CD4-positive, alpha-beta T cell (primary cell): ENCODE results near the gene ROR1. TPM values are rescaled to one million over a fixed set of nuclear protein-coding genes. Genes with fewer than 3 reads are reported as not detected.

Source experiments
- ATAC-seq: fragments of 200-7000 bp; cut with Tn5 transposase; one replicate; pipeline ENCODE4 v1.10.0; 2022; ENCODE audit warnings: mild to moderate bottlenecking; ENCODE audit not compliant: poor library complexity
- CTCF ChIA-PET: fragments of 350-600 bp; sonication (Branson Sonifier 250); formaldehyde crosslinking; loops from one replicate; lab custom pipeline; 2021; ENCODE audit warnings: antibody characterized with exemption, inconsistent platforms; lab: Charles Lee
- POLR2A ChIA-PET: fragments of 350-600 bp; sonication (Branson Sonifier 250); formaldehyde crosslinking; loops from one replicate; lab custom pipeline; 2021; ENCODE audit warnings: antibody characterized with exemption, inconsistent platforms; lab: Charles Lee
- DNase-seq, 14 experiments: peaks; one replicate each; pipeline ENCODE4 v3.0.0-alpha.2; 2013 to 2020; ENCODE audit warnings: mixed read lengths in 2 of 14
- H3K27ac ChIP-seq, 2 donors: one replicate each; pipeline versions ENCODE4 v1.5.1 to v1.7.0; 2013; ENCODE audit warnings: low read length in 2 of 2, low read depth in 1 of 2, mild to moderate bottlenecking in 1 of 2
- H3K27me3 ChIP-seq, 2 experiments: 1 replicate in 1 of 2; 2 replicates in 1 of 2; pipeline versions ENCODE4 v1.6.1 to v1.7.0; 2013; ENCODE audit warnings: low read length in 2 of 2, control low read depth in 1 of 2, mild to moderate bottlenecking in 1 of 2, moderate library complexity in 1 of 2; ENCODE audit not compliant: insufficient read depth in 2 of 2, control insufficient read depth in 1 of 2
- H3K36me3 ChIP-seq: one replicate; pipeline ENCODE4 v1.6.1; 2013; ENCODE audit warnings: low read length, control low read depth; ENCODE audit not compliant: insufficient read depth
- H3K4me1 ChIP-seq: one replicate; pipeline ENCODE4 v1.6.1; 2013; ENCODE audit warnings: low read length, control low read depth; ENCODE audit not compliant: insufficient read depth
- H3K4me3 ChIP-seq: one replicate; pipeline ENCODE4 v1.5.1; 2013; ENCODE audit warnings: mild to moderate bottlenecking, low read length, moderate library complexity
- H3K9me3 ChIP-seq, 2 experiments: 1 replicate in 1 of 2; 2 replicates in 1 of 2; pipeline versions ENCODE4 v1.6.1 to v1.7.0; 2013; ENCODE audit warnings: low read length in 2 of 2, mild to moderate bottlenecking in 2 of 2, control low read depth in 1 of 2, moderate library complexity in 1 of 2; ENCODE audit not compliant: control insufficient read depth in 1 of 2, insufficient read depth in 1 of 2
- H3K27ac Mint-ChIP-seq: one replicate; pipeline ENCODE4 v1.8.0; 2020; ENCODE audit warnings: mixed read lengths
- H3K27me3 Mint-ChIP-seq: one replicate; pipeline ENCODE4 v1.8.0; 2021; ENCODE audit warnings: mixed read lengths
- H3K36me3 Mint-ChIP-seq: one replicate; pipeline ENCODE4 v1.8.0; 2021; ENCODE audit warnings: low read depth, mixed read lengths
- H3K4me1 Mint-ChIP-seq: one replicate; pipeline ENCODE4 v1.8.0; 2021; ENCODE audit warnings: low read depth, mixed read lengths
- H3K4me3 Mint-ChIP-seq: one replicate; pipeline ENCODE4 v1.8.0; 2020; ENCODE audit warnings: mild to moderate bottlenecking, mixed read lengths
- H3K9me3 Mint-ChIP-seq: one replicate; pipeline ENCODE4 v1.8.0; 2020; ENCODE audit warnings: mixed read lengths
- intact Hi-C, 2 experiments: fragments of 100-400 bp; cut with DNase I in 1 of 2; cut with micrococcal nuclease in 1 of 2; formaldehyde crosslinking; loops; one replicate each; pipeline versions ENCODE4 v1.15.1 to v1.9.0; 2023 to 2025; cut with DNase I, micrococcal nuclease
- total RNA-seq, 174 experiments: library from RNA in 2 of 174; stranded (reverse) in 2 of 174; gene quantifications; one replicate each; pipeline ENCODE4 v1.2.3 and lab custom pipeline; 2021 to 2026
- TF ChIP-seq, protein P1 (sequence below): fragments of 200-600 bp; IDR thresholded peaks from one replicate; pipeline ENCODE4 v1.8.0; 2022; ENCODE audit warnings: antibody characterized with exemption, mild to moderate bottlenecking

Gene ROR1
- total RNA-seq, 2 experiments from 2014 or later = not detected

DNA sequence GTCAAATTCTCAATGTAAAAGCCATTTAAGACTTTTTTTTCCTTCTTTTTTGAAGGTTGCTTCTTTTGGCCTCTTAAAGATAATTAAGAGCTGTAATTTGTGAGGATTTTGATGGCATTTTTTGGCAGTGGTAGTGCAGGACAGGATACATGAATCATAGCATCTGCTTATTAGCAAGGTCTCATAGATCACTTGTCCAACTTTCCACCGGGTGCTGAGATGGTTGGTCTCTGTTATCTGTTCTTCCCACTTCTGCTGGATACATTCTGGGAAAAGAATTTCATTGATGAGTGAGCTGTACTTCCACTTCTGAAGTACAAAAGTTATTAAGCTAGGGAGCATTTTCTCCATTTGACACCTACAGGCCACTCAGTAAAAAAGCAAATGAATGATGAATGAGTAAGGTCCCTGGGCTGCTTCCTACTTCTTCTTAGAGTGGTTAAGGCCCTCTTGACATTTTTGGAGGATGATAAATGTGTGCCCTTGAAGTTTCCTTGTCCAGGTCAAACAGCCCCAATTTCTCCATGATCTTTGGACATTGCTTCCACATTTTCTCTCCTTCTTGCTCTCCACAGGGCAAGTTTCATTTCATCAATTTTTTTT lies 100.6 kb downstream of the ROR1 start:
- no peak overlapping the region for H3K27ac ChIP-seq
- CTCF ChIA-PET = no interaction called here

DNA sequence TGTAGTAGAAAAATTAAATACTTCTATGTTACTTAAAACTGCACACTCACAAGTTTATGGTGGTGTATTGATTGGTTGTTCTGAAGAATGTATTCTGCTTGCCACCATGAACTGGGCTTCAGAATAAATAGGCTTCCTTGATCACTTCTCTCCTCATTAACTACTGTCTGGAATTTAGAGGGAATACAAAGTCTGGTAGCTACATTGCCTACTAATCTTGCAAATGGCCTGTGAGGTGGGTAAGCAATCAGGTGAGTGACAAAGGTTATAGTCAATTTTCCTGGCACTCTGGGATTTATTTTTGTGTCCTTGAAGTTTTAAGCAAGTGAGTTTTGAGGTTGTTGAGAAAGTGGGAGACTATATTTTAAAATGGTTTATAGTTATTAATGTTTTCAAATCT lies 101.8 kb downstream of the ROR1 start:
- no peaks in the 10 kb centered on the region for H3K36me3 Mint-ChIP-seq
- intact Hi-C loops = no loop called here
- no peak overlapping the region for H3K4me3 Mint-ChIP-seq
- no peak overlapping the region for H3K4me3 ChIP-seq
- ChIA-PET POLR2A (no interaction called here), CTCF (no interaction called here)
- no peak overlapping the region for H3K27ac Mint-ChIP-seq
- DNase-seq = no peak
- TF ChIP-seq, protein P1, sequence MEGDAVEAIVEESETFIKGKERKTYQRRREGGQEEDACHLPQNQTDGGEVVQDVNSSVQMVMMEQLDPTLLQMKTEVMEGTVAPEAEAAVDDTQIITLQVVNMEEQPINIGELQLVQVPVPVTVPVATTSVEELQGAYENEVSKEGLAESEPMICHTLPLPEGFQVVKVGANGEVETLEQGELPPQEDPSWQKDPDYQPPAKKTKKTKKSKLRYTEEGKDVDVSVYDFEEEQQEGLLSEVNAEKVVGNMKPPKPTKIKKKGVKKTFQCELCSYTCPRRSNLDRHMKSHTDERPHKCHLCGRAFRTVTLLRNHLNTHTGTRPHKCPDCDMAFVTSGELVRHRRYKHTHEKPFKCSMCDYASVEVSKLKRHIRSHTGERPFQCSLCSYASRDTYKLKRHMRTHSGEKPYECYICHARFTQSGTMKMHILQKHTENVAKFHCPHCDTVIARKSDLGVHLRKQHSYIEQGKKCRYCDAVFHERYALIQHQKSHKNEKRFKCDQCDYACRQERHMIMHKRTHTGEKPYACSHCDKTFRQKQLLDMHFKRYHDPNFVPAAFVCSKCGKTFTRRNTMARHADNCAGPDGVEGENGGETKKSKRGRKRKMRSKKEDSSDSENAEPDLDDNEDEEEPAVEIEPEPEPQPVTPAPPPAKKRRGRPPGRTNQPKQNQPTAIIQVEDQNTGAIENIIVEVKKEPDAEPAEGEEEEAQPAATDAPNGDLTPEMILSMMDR = no peak
- ATAC-seq = no peak
- H3K9me3 Mint-ChIP-seq = no peaks in the 10 kb centered on the region
- H3K4me1 ChIP-seq = no peaks in the 10 kb centered on the region
- H3K27ac ChIP-seq = no peak overlapping the region
- H3K27me3 ChIP-seq = peaks cover 0 to 4% of the 10 kb centered on the region in 2 experiments
- no peaks in the 10 kb centered on the region for H3K36me3 ChIP-seq
- H3K9me3 ChIP-seq = no peaks in the 10 kb centered on the region
- no peaks in the 10 kb centered on the region for H3K4me1 Mint-ChIP-seq
- no peaks in the 10 kb centered on the region for H3K27me3 Mint-ChIP-seq

More for the DNA sequence above, 100.6 kb downstream of the ROR1 start:
- Histone ChIP-seq H3K36me3 (no peaks in the 10 kb centered on the region), H3K9me3 (no peaks in the 10 kb centered on the region), H3K4me3 (no peak overlapping the region), H3K4me1 (no peaks in the 10 kb centered on the region), H3K27me3 (peaks cover 0 to 4% of the 10 kb centered on the region in 2 experiments)
- H3K27me3 Mint-ChIP-seq = no peaks in the 10 kb centered on the region
- no peak overlapping the region for H3K4me3 Mint-ChIP-seq
- no peaks in the 10 kb centered on the region for H3K9me3 Mint-ChIP-seq
- intact Hi-C loops = no loop called here
- no peaks in the 10 kb centered on the region for H3K36me3 Mint-ChIP-seq
- TF ChIP-seq, protein P1 = no peak
- ATAC-seq (no peak), DNase-seq (no peak)
- no peak overlapping the region for H3K27ac Mint-ChIP-seq
- POLR2A ChIA-PET = no interaction called here
- H3K4me1 Mint-ChIP-seq = no peaks in the 10 kb centered on the region

GRCh38 chr1:63877021-63877767 lies 103.4 kb downstream of the ROR1 start:
- no peak overlapping the region for H3K4me3 Mint-ChIP-seq
- TF ChIP-seq, protein P1 = no peak
- H3K27me3 ChIP-seq = peaks cover 0 to 4% of the 10 kb centered on the region in 2 experiments
- no peaks in the 10 kb centered on the region for H3K9me3 ChIP-seq
- no peaks in the 10 kb centered on the region for H3K9me3 Mint-ChIP-seq
- H3K4me1 ChIP-seq = no peaks in the 10 kb centered on the region
- H3K27ac ChIP-seq = no peak overlapping the region
- no peaks in the 10 kb centered on the region for H3K36me3 ChIP-seq
- no peaks in the 10 kb centered on the region for H3K36me3 Mint-ChIP-seq
- ChIA-PET POLR2A (no interaction called here), CTCF (interaction anchor here (1.4 kb wide), 1 partner anchor 11 kb away, joined by 3 read pairs; no protein-coding TSS in a partner anchor)
- intact Hi-C loops = no loop called here
- no peak for ATAC-seq
- H3K27me3 Mint-ChIP-seq = no peaks in the 10 kb centered on the region
- no peaks in the 10 kb centered on the region for H3K4me1 Mint-ChIP-seq
- H3K27ac Mint-ChIP-seq = no peak overlapping the region
- DNase-seq = no peak
- no peak overlapping the region for H3K4me3 ChIP-seq
